GM12891 (cell line): ENCODE measurements around the gene SIK3.

ENCODE experiments used
- DNase-seq: peaks from one replicate; pipeline ENCODE4 v3.0.0; 2011; ENCODE audit warnings: low spot score; ENCODE audit not compliant: insufficient read length
- FAIRE-seq: peaks from 2 replicates; lab custom pipeline; 2011; peaks lifted over from hg19 to GRCh38; lab: Jason Lieb, UNC
- PAX5 ChIP-seq: IDR thresholded peaks from 2 replicates; pipeline ENCODE4 v1.6.1; 2011; ENCODE audit warnings: low read length, moderate library complexity, mild to moderate bottlenecking; ENCODE audit not compliant: insufficient read depth, severe bottlenecking
- POLR2A ChIP-seq: IDR thresholded peaks from 2 replicates; pipeline ENCODE4 v1.6.1; 2011; ENCODE audit warnings: low read depth, low read length, control low read depth
- POLR2AphosphoS5 ChIP-seq: IDR thresholded peaks from 2 replicates; pipeline ENCODE4 v1.6.1; 2011; ENCODE audit warnings: low read depth, low read length, control low read depth
- POU2F2 ChIP-seq: IDR thresholded peaks from 2 replicates; pipeline ENCODE4 v1.6.1; 2011; ENCODE audit warnings: low read depth, mild to moderate bottlenecking, control low read depth, low read length, moderate library complexity
- SPI1 ChIP-seq: IDR thresholded peaks from 2 replicates; pipeline ENCODE4 v1.6.1; 2011; ENCODE audit warnings: low read depth, low read length, control low read depth
- TAF1 ChIP-seq: IDR thresholded peaks from 2 replicates; pipeline ENCODE4 v1.6.1; 2011; ENCODE audit warnings: low read depth, low read length, control low read depth

The SIK3 gene

DNA sequence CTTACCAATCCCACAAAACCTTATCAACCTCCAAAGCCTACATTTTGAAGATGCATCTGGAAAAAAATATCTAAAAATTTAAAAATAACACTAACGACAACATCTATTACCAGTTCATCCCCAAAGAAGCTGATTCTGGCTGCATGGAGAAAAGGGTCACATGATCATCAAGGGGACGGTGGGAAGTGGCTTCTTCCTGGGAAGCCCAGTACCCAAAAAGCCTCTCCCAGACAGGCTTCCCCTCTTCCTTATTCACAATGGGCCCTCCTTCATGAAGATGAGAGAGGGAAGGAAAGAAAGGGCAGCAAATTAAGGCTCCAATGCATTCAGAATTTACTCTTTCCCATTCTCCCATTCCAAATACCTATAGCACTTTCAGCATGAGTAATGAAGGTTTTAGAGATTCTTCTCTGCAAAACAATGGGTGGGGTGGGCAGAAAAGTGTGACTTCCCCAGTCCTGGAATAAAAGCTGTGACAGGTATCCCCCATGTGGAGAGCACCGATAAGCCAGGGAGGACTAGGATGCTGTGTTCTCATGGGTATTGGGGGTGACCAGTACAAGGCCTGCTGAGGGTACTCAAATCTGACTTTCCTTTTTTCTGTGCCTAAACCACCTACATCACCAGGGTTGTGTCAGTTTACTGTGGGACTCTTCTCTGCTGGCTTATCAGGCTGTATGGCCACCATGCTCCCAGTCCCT, 88.2 kb downstream of the SIK3 start:
- no peak for FAIRE-seq
- no peak for DNase-seq
- TF ChIP-seq SPI1 (no peak), PAX5 (no peak), POU2F2 (no peak), POLR2AphosphoS5 (no peak), TAF1 (no peak), POLR2A (no peak)

DNA sequence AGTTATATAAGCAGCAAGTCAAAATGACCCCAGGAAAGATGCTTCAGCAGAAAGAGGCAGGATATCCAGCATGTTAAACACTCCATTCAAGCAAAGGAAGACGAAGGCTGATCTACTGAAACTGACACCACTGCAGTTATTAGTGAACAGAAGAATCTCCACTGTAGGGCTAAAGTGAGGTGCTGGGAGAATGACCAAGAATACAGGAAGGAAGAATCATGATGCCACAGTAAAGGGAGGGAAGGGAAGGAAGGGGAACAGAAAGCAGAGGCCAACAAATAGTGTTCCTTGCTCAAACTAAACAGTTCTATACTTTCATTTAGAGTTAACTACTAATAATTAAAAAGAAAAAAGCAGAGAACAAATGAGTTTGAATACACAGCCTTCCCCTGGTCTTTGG, 92.5 kb downstream of the SIK3 start:
- FAIRE-seq: no peak
- no peak for DNase-seq
- TF ChIP-seq SPI1 (peak; percentile 63), TAF1 (no peak)

GRCh38 chr11:117002639-117003299, 95.5 kb downstream of the SIK3 start:
- DNase-seq (no peak), FAIRE-seq (peak; percentile 84)
- TF ChIP-seq POLR2AphosphoS5 (no peak), PAX5 (no peak), SPI1 (no peak), POU2F2 (no peak), TAF1 (no peak), POLR2A (no peak)

DNA sequence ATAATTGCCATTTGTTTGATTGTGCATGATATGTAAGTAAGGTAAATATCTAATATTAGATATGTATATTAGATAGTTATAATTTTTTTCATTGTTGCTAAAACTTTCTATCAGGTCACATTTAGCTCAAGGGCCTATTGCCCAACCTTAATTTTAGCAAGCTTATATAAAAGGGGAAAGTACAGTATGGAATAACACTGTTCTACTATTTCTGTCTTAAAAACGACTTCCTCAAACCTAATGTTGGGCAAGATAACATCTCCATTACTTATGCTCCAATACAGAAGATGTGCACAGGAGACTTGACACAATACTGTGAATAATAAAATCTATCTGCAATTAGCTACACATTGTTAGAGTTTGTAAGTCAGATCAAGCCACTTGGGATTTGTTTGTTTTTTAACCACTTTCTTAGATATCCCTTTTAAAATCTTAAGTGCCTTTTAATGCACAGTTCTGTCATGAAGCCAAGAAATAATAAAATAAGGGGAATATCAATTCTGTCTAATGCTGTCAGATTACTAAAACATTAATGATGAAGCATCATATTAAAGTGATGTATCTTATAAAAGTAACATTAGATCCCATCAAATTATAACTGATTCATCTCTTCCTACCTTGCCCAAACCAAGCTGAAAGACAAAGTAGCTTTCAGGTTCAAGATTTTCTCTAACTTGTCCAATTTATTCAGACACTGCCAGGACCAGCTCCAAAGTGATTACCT, 98.1 kb downstream of the SIK3 start:
- TF ChIP-seq POLR2AphosphoS5: no peak
- no peak for TF ChIP-seq POLR2A
- TF ChIP-seq PAX5: no peak
- no peak for TF ChIP-seq POU2F2
- no peak for TF ChIP-seq SPI1
- no peak for TF ChIP-seq TAF1
- DNase-seq: no peak
- FAIRE-seq: no peak

- no peak for FAIRE-seq
- DNase-seq: no peak
- TF ChIP-seq SPI1 (no peak), TAF1 (no peak), POLR2AphosphoS5 (no peak), POU2F2 (no peak), POLR2A (no peak), PAX5 (no peak)
Measured at GRCh38 chr11:116997071-116997470, 101.2 kb downstream of the SIK3 start.

- TF ChIP-seq POU2F2 (no peak), TAF1 (no peak), POLR2AphosphoS5 (no peak), POLR2A (no peak), PAX5 (no peak), SPI1 (no peak)
- FAIRE-seq (no peak), DNase-seq (no peak)
Measured at GRCh38 chr11:116994195-116994594, 104.0 kb downstream of the SIK3 start.

- TF ChIP-seq TAF1 (no peak), SPI1 (no peak), POLR2AphosphoS5 (no peak), POU2F2 (no peak), PAX5 (no peak), POLR2A (no peak)
- DNase-seq (no peak), FAIRE-seq (peak; percentile 76)
Measured at GRCh38 chr11:116993599-116993998, 104.6 kb downstream of the SIK3 start.

- TF ChIP-seq PAX5 (no peak), SPI1 (no peak), POLR2A (no peak), TAF1 (no peak), POLR2AphosphoS5 (no peak), POU2F2 (no peak)
- DNase-seq (no peak), FAIRE-seq (no peak)
Measured at GRCh38 chr11:116991491-116991890, 106.7 kb downstream of the SIK3 start.

DNA sequence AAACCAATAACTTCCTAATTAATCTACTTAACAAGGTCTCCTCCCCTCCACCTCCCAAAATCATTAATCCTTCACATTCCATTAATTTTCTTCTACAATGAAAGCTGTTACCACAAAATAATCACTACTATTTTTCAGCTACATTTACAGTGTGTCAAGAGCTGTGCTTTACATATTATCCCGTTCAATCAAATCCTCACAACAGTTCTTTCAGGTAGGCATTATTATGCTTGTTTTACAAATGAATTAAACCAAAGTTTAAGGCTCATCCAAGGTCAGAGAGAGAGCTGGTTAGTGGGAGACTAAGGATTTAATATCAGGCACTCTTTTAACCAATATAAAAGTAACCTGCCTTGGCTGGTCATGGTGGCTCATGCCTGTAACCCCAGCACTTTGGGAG, 107.4 kb downstream of the SIK3 start:
- TF ChIP-seq POLR2AphosphoS5: no peak
- no peak for TF ChIP-seq PAX5
- no peak for TF ChIP-seq POU2F2
- no peak for TF ChIP-seq TAF1
- no peak for TF ChIP-seq SPI1
- no peak for TF ChIP-seq POLR2A
- FAIRE-seq: no peak
- DNase-seq: no peak

GRCh38 chr11:116990061-116990473, 108.2 kb downstream of the SIK3 start:
- DNase-seq (no peak), FAIRE-seq (no peak)
- TF ChIP-seq POLR2A (no peak), POLR2AphosphoS5 (no peak), PAX5 (no peak), POU2F2 (no peak), SPI1 (no peak), TAF1 (no peak)
